Epithelial cell of proximal tubule (primary cell): ENCODE data around the gene FAM228A. TPM values are rescaled to one million over a fixed set of nuclear protein-coding genes. Genes with fewer than 3 reads are reported as not detected.
"Not testable (repeated sequence)": the region's sequence is repeated elsewhere in the genome, so short reads cannot be mapped to it uniquely, and the experiment has no call there.

ENCODE experiments used
- DNase-seq: peaks from one replicate; pipeline ENCODE4 v3.0.0-alpha.2; 2011; ENCODE audit warnings: low read depth
- H3K4me3 ChIP-seq: 2 replicates; pipeline ENCODE4 v1.5.1; 2011; ENCODE audit warnings: low read depth, mild to moderate bottlenecking, low read length
- total RNA-seq: library from RNA; depleted of rRNA; stranded (reverse); fragments of >200 nt; gene quantifications from 2 replicates; pipeline ENCODE4 v1.2.3, GENCODE V29; 2015
- TF ChIP-seq, protein P1 (sequence below): conservative IDR thresholded peaks from 2 replicates; pipeline ENCODE4 v1.5.1; 2012; ENCODE audit warnings: low read depth, mild to moderate bottlenecking, low read length

Gene FAM228A
- total RNA-seq: 0.43 TPM in 1 of 2 replicates, not detected in the other

GRCh38 chr2:24174851-24175277 is at the start of gene FAM228A:
TSS of gene FAM228A (plus strand) at chr2:24175053. CDS start at chr2:24175481, 428 bp downstream.
- TF ChIP-seq, protein P1, sequence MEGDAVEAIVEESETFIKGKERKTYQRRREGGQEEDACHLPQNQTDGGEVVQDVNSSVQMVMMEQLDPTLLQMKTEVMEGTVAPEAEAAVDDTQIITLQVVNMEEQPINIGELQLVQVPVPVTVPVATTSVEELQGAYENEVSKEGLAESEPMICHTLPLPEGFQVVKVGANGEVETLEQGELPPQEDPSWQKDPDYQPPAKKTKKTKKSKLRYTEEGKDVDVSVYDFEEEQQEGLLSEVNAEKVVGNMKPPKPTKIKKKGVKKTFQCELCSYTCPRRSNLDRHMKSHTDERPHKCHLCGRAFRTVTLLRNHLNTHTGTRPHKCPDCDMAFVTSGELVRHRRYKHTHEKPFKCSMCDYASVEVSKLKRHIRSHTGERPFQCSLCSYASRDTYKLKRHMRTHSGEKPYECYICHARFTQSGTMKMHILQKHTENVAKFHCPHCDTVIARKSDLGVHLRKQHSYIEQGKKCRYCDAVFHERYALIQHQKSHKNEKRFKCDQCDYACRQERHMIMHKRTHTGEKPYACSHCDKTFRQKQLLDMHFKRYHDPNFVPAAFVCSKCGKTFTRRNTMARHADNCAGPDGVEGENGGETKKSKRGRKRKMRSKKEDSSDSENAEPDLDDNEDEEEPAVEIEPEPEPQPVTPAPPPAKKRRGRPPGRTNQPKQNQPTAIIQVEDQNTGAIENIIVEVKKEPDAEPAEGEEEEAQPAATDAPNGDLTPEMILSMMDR: no peak
- no peak within 1 kb of the TSS for H3K4me3 ChIP-seq
- DNase-seq: no peak

- TF ChIP-seq, protein P1: no peak
- no peak overlapping the region for H3K4me3 ChIP-seq
- DNase-seq: no peak
These were observed 48.9 kb upstream of the FAM228A start for GRCh38 chr2:24125956-24126355.

DNA sequence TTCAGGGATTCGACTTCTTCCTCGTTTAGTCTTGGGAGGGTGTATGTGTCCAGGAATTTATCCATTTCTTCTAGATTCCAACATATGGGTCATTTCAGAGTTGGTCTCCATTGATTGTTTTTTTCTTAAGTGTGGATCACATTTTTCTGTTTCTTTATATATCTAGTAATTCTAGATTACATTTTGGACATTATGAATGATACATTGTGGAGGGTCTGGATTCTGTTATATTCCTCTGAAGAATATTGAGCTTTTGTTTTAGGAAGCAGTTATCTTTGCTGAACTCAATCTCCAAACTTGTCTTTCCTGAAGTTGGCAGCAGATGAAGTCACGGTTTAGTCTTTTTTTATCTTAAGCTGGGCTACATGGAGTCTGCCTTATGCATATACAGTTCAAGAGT is 42.3 kb upstream of the FAM228A start:
- no peak overlapping the region for H3K4me3 ChIP-seq
- no peak for DNase-seq
- TF ChIP-seq, protein P1: no peak

GRCh38 chr2:24140305-24140704 is 34.5 kb upstream of the FAM228A start:
- not testable (repeated sequence) for DNase-seq, H3K4me3 ChIP-seq

- H3K4me3 ChIP-seq: no peak overlapping the region
- TF ChIP-seq, protein P1: no peak
- no peak for DNase-seq
These were observed 27.5 kb upstream of the FAM228A start for GRCh38 chr2:24147364-24147763.

GRCh38 chr2:24152413-24153197 is 22.2 kb upstream of the FAM228A start:
- TF ChIP-seq, protein P1: no peak
- DNase-seq: no peak
- H3K4me3 ChIP-seq: no peak overlapping the region

GRCh38 chr2:24153478-24153877 is 21.4 kb upstream of the FAM228A start:
- DNase-seq: no peak
- H3K4me3 ChIP-seq: no peak overlapping the region
- TF ChIP-seq, protein P1: no peak
